Measurements from ENCODE around the gene IL6. TPM values are rescaled to one million over a fixed set of nuclear protein-coding genes. Genes with fewer than 3 reads are reported as not detected.

The IL6 gene
- total RNA-seq, 1 experiment from 2014 or later: 0.85 TPM

DNA sequence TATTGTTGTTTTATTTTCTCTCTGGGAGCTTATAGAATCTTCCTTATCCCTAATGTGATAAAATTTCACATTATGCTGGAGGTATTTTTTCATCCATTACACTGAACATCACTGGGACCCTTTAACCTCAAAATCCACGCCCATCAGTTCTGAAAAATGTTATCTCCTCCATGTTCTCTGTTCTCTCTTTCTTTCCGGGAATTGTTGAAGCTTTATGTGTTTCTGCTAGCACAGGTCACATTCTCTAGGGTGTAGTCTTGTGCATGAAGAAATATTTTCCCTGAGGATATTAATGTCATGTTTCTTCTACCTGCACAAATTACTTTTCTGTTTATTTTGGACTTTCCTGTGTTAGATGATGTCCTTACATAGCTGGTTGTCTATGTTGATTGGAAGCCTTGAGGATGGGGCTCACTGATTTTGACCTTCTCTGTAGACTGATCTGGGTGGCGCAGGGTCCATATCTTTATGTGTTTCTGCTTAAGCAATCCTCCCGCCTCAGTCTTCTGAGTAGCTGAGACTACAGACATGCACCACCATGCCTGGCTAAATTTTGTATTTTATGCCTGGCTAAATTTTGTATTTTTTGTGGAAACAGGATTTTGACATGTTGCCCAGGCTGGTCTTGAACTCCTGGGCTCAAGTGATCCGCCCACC lies 31.4 kb upstream of the IL6 start:
- Histone ChIP-seq H2BK12ac (ENCODE audit: insufficient read length, low read depth, low read length) (no peak overlapping the region), H2AFZ (ENCODE audit: low read length) (no peak overlapping the region), H2BK120ac (ENCODE audit: low read depth, low read length, poor library complexity, severe bottlenecking) (no peak overlapping the region), H3K4me1 (ENCODE audit: insufficient read depth, low read length) (0 out of 2 replicates have a peak, but pooled peaks cover 3% of the 10 kb centered on the region), H3K27ac (ENCODE audit: insufficient read length, low read depth, low read length) (no peak overlapping the region), H3K14ac (ENCODE audit: insufficient read depth, low read length) (no peak overlapping the region), H2AK5ac (ENCODE audit: insufficient read length, low read length) (no peak overlapping the region), H3K4me2 (ENCODE audit: insufficient read depth, insufficient read length, low read length) (no peak overlapping the region), H4K5ac (ENCODE audit: insufficient read length, low read depth, low read length) (no peak overlapping the region), H3K27me3 (ENCODE audit: insufficient read depth, low read length) (no peaks in the 10 kb centered on the region), H3K9me3 (ENCODE audit: control insufficient read depth, low read depth, low read length) (no peaks in the 10 kb centered on the region), H4K8ac (replicated peaks; ENCODE audit: insufficient read length, low read depth, low read length) (no peak overlapping the region), H3K23ac (ENCODE audit: insufficient read length, low read depth, low read length) (no peak overlapping the region), H3K23me2 (ENCODE audit: insufficient read length, low read depth, low read length, poor library complexity, severe bottlenecking) (no peaks in the 10 kb centered on the region), H3K9ac (ENCODE audit: extremely low read depth, insufficient read length, low read length) (no peak overlapping the region), H3T11ph (ENCODE audit: low read length) (no peak overlapping the region), H3K18ac (ENCODE audit: insufficient read length, low read depth, low read length) (no peak overlapping the region), H2BK15ac (ENCODE audit: low read depth, low read length) (no peak overlapping the region), H4K91ac (ENCODE audit: insufficient read length, low read depth, low read length) (no peak overlapping the region), H2BK20ac (ENCODE audit: low read depth, low read length, poor library complexity, severe bottlenecking) (no peak overlapping the region), H4K20me1 (ENCODE audit: control insufficient read depth, insufficient read depth, insufficient read length) (no peaks in the 10 kb centered on the region), H3K79me2 (ENCODE audit: insufficient read depth, low read length) (no peaks in the 10 kb centered on the region), H3K56ac (ENCODE audit: insufficient read length, low read depth, low read length) (no peak overlapping the region), H3K79me1 (ENCODE audit: insufficient read depth, low read depth, low read length, poor library complexity, severe bottlenecking) (no peaks in the 10 kb centered on the region), H3K4ac (ENCODE audit: low read depth, low read length) (no peak overlapping the region), H2BK5ac (ENCODE audit: insufficient read length, low read length) (no peak overlapping the region)
- H3K27me3 Mint-ChIP-seq (ENCODE audit: low read depth): no peaks in the 10 kb centered on the region
- no peak overlapping the region for H3K27ac Mint-ChIP-seq
- no peak overlapping the region for H3K4me3 Mint-ChIP-seq
- no CpG with 5 or more reads among the region's 5 CpGs for WGBS (ENCODE audit: extremely low coverage, insufficient read length, low lambda C conversion rate)
- H3K4me1 Mint-ChIP-seq: peaks cover 6 to 20% of the 10 kb centered on the region in 2 experiments; a peak in 3 of 4 replicates
- H3K9me3 Mint-ChIP-seq: no peaks in the 10 kb centered on the region; a peak in 1 of 5 replicates
- DNase-seq: no peak
- no peaks in the 10 kb centered on the region; a peak in 1 of 7 replicates for H3K36me3 Mint-ChIP-seq (ENCODE audit: insufficient read depth in 1 of 3, low read depth in 3 of 3)
- TF ChIP-seq, protein P1, sequence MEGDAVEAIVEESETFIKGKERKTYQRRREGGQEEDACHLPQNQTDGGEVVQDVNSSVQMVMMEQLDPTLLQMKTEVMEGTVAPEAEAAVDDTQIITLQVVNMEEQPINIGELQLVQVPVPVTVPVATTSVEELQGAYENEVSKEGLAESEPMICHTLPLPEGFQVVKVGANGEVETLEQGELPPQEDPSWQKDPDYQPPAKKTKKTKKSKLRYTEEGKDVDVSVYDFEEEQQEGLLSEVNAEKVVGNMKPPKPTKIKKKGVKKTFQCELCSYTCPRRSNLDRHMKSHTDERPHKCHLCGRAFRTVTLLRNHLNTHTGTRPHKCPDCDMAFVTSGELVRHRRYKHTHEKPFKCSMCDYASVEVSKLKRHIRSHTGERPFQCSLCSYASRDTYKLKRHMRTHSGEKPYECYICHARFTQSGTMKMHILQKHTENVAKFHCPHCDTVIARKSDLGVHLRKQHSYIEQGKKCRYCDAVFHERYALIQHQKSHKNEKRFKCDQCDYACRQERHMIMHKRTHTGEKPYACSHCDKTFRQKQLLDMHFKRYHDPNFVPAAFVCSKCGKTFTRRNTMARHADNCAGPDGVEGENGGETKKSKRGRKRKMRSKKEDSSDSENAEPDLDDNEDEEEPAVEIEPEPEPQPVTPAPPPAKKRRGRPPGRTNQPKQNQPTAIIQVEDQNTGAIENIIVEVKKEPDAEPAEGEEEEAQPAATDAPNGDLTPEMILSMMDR (conservative IDR thresholded peaks at IDR 0.05): no peak

Data from H9 (cell line).